ENCODE data around the gene UBA1.

DNA sequence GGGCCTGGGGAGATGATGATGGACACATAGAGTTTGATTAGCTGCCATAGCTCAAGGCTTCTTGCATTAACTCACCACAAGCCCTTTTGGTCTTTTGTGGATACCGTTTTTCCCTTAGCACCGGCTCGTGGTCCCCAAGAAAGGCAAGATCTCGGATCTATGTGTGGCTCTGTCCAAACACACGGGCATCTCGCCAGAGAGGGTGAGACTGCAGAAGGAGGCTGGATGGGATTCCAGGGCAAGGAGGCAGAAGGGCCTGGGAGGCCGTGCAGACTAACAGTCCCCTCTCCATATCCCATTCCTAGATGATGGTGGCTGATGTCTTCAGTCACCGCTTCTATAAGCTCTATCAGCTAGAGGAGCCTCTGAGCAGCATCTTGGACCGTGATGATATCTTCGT lies 48.7 kb downstream of the UBA1 start:
- no peak for TF ChIP-seq POLR2A (IDR thresholded peaks at IDR 0.05)
- TF ChIP-seq CTCF (IDR thresholded peaks at IDR 0.05), result no peak

All from heart left ventricle (tissue), 13 donors.